ENCODE data around the gene TBC1D21.

TBC1D21 gene

GRCh38 chr15:73927476-73928240, 54.3 kb downstream of the TBC1D21 start (continued):
- no peak for TF ChIP-seq BCL6B (tag by site-specific recombination; IDR thresholded peaks at IDR 0.05)
- no peak for TF ChIP-seq ZNF19 (tag by site-specific recombination; IDR thresholded peaks at IDR 0.05; ENCODE audit: low read depth)
- peak; percentile 87 for TF ChIP-seq ZNF660 (tag by site-specific recombination; IDR thresholded peaks at IDR 0.05)
- TF ChIP-seq ZNF585B (tag by site-specific recombination; IDR thresholded peaks at IDR 0.05) = no peak; the same call in 1 of the 2 replicates
- 0 out of 2 replicates have a peak, but pooled peaks have one; percentile 27 for TF ChIP-seq EGR2 (tag by site-specific recombination; IDR thresholded peaks at IDR 0.05; ENCODE audit: low read depth)
- TF ChIP-seq ZNF202 (tag by site-specific recombination; IDR thresholded peaks at IDR 0.05; ENCODE audit: borderline replicate concordance) = no peak
- TF ChIP-seq, protein P1, sequence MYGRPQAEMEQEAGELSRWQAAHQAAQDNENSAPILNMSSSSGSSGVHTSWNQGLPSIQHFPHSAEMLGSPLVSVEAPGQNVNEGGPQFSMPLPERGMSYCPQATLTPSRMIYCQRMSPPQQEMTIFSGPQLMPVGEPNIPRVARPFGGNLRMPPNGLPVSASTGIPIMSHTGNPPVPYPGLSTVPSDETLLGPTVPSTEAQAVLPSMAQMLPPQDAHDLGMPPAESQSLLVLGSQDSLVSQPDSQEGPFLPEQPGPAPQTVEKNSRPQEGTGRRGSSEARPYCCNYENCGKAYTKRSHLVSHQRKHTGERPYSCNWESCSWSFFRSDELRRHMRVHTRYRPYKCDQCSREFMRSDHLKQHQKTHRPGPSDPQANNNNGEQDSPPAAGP (tag by site-specific recombination; IDR thresholded peaks at IDR 0.05) = no peak
- no peak for TF ChIP-seq ZNF558 (tag by site-specific recombination; IDR thresholded peaks at IDR 0.05)
- no peak for TF ChIP-seq TSHZ1 (tag by site-specific recombination; IDR thresholded peaks at IDR 0.05; ENCODE audit: borderline replicate concordance)
- TF ChIP-seq ZNF114 (tag by site-specific recombination; IDR thresholded peaks at IDR 0.05) = no peak
- TF ChIP-seq ZNF366 (tag by site-specific recombination; conservative IDR thresholded peaks at IDR 0.05) = no peak
- TF ChIP-seq KLF10 (tag by site-specific recombination; IDR thresholded peaks at IDR 0.05) = peak; percentile 74
- TF ChIP-seq GFI1B (tag by site-specific recombination; IDR thresholded peaks at IDR 0.05) = no peak
- no peak for TF ChIP-seq ZNF157 (tag by site-specific recombination; IDR thresholded peaks at IDR 0.05)
- peak; percentile 78 for TF ChIP-seq ZNF561 (tag by site-specific recombination; IDR thresholded peaks at IDR 0.05; ENCODE audit: borderline replicate concordance)
- no peak for TF ChIP-seq ZNF354C (tag by site-specific recombination; IDR thresholded peaks at IDR 0.05; ENCODE audit: borderline replicate concordance, low read depth)
- no peak for TF ChIP-seq ZNF701 (tag by site-specific recombination; IDR thresholded peaks at IDR 0.05)
- TF ChIP-seq, protein P2, sequence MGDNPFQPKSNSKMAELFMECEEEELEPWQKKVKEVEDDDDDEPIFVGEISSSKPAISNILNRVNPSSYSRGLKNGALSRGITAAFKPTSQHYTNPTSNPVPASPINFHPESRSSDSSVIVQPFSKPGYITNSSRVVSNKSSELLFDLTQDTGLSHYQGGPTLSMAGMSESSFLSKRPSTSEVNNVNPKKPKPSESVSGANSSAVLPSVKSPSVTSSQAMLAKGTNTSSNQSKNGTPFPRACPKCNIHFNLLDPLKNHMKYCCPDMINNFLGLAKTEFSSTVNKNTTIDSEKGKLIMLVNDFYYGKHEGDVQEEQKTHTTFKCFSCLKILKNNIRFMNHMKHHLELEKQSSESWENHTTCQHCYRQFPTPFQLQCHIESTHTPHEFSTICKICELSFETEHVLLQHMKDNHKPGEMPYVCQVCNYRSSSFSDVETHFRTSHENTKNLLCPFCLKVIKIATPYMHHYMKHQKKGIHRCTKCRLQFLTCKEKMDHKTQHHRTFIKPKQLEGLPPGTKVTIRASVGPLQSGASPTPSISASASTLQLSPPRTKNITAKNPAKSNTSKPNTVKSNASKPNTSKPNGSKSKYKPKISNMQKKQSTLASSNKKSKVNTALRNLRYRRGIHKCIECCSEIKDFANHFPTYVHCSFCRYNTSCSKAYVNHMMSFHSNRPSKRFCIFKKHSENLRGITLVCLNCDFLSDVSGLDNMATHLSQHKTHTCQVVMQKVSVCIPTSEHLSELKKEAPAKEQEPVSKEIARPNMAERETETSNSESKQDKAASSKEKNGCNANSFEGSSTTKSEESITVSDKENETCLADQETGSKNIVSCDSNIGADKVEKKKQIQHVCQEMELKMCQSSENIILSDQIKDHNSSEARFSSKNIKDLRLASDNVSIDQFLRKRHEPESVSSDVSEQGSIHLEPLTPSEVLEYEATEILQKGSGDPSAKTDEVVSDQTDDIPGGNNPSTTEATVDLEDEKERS (tag by site-specific recombination; IDR thresholded peaks at IDR 0.05) = no peak
- no peak for TF ChIP-seq ZNF549 (tag by site-specific recombination; IDR thresholded peaks at IDR 0.05)
- TF ChIP-seq ZNF175 (tag by site-specific recombination; IDR thresholded peaks at IDR 0.05) = no peak
- no peak for TF ChIP-seq ZNF292 (tag by site-specific recombination; IDR thresholded peaks at IDR 0.05; ENCODE audit: borderline replicate concordance, low read depth)
- no peak for TF ChIP-seq FEZF1 (tag by site-specific recombination; IDR thresholded peaks at IDR 0.05)
- TF ChIP-seq YY2 (tag by site-specific recombination; IDR thresholded peaks at IDR 0.05) = no peak
- TF ChIP-seq ZSCAN18 (tag by site-specific recombination; IDR thresholded peaks at IDR 0.05) = no peak
- TF ChIP-seq MZF1 (tag by site-specific recombination; IDR thresholded peaks at IDR 0.05; ENCODE audit: borderline replicate concordance) = no peak
- TF ChIP-seq ZNF184 (tag by site-specific recombination; IDR thresholded peaks at IDR 0.05) = no peak
- TF ChIP-seq ZBTB21 (tag by site-specific recombination; IDR thresholded peaks at IDR 0.05) = no peak
- TF ChIP-seq ZNF112 (tag by site-specific recombination; IDR thresholded peaks at IDR 0.05) = no peak
- no peak for TF ChIP-seq ZFP41 (tag by site-specific recombination; IDR thresholded peaks at IDR 0.05; ENCODE audit: borderline replicate concordance)
- TF ChIP-seq ZNF830 (tag by site-specific recombination; IDR thresholded peaks at IDR 0.05; ENCODE audit: low read depth) = no peak
- TF ChIP-seq SETDB1 (IDR thresholded peaks at IDR 0.05; ENCODE audit: insufficient read length, low read length) = no peak

All from HEK293 (cell line).